HG02973 (cell line): ENCODE measurements around the gene RAB3IL1.
"Not testable (repeated sequence)": the region's sequence is repeated elsewhere in the genome, so short reads cannot be mapped to it uniquely, and the experiment has no call there.

ENCODE experiments used
- ATAC-seq: cut with Tn5 transposase; IDR thresholded peaks from one replicate; pipeline ENCODE4 v1.9.1; 2021; ENCODE audit warnings: moderate library complexity; ENCODE audit not compliant: unreplicated experiment

RAB3IL1 gene, protein sequence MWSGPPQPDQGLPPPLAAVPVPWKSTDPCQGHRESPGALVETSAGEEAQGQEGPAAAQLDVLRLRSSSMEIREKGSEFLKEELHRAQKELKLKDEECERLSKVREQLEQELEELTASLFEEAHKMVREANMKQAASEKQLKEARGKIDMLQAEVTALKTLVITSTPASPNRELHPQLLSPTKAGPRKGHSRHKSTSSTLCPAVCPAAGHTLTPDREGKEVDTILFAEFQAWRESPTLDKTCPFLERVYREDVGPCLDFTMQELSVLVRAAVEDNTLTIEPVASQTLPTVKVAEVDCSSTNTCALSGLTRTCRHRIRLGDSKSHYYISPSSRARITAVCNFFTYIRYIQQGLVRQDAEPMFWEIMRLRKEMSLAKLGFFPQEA

GRCh38 chr11:61917334-61918109, at the start of gene RAB3IL1:
Gene RAB3IL1 (minus strand): TSS chr11:61917566. CDS start chr11:61917367, 199 bp downstream.
- ATAC-seq: no peak

GRCh38 chr11:61966734-61967115, 49.4 kb upstream of the RAB3IL1 start:
- no peak for ATAC-seq

- not testable (repeated sequence) for ATAC-seq
Observed at GRCh38 chr11:61964666-61965271, 47.4 kb upstream of the RAB3IL1 start.

DNA sequence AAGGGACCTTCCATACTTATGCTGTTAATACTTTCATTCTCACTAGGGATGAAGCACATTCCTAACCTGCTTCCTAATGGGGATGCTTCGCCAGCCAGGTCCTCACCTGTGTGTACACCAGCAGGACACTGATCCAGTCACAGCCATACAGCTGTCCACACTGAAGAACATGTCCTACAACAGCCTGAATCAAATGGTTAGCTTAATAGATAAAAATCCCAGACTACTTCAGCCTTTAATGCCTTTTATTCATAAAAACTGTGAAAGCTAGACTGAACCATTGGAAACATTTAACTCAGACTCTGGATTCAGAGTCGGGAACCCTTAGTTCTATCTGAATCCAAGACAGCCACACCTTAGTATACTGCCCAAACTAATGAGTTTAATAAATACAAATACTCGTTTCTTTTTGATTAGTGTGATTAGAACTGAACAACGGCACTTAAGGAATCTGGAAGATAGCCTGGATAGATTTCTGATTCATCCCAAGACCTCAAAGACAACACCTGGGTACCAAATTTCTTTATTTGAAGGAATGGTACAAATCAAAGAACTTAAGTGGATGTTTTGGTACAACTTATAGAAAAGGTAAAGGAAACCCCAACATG, 46.8 kb upstream of the RAB3IL1 start:
- no peak for ATAC-seq

GRCh38 chr11:61963282-61964057, 46.1 kb upstream of the RAB3IL1 start:
- no peak for ATAC-seq

GRCh38 chr11:61963016-61963281, 45.6 kb upstream of the RAB3IL1 start:
- no peak for ATAC-seq

- ATAC-seq: no peak
Observed at GRCh38 chr11:61962213-61963015, 45.0 kb upstream of the RAB3IL1 start.

DNA sequence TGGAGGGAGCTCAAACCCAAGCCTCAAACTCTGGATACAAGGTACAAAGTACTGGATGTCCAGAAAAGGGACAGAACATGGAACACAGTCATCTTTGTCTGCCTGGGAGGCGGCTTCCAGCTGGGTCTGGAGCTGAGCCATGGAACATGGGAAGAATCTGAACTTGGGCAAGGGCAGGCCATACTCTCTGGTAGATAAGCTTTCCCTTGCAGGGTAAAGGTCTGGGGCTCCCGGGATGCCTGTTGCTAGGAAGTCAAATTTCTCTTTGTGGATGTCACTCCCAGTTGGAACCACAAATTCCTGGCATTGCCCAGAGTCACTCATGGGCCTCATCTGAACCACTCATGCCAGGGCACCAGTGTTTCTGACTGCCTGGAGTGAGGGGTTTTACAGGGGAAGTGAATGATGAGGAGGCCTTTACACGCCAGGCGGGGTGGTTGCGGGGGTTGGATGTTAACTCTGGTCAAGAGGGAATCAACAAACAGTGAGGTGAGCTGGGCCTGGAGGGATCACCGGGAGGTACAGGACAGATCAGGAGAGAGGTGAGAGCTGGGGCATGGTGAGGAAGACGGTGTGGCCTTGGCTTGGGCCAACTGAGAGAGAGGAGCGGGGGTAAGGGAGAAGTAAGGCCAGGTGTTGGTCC, 44.3 kb upstream of the RAB3IL1 start:
- ATAC-seq: no peak

GRCh38 chr11:61960532-61960931, 43.2 kb upstream of the RAB3IL1 start:
- no peak for ATAC-seq

GRCh38 chr11:61959678-61960077, 42.3 kb upstream of the RAB3IL1 start:
- no peak for ATAC-seq

- ATAC-seq: no peak
Observed at GRCh38 chr11:61959114-61959513, 41.7 kb upstream of the RAB3IL1 start.

DNA sequence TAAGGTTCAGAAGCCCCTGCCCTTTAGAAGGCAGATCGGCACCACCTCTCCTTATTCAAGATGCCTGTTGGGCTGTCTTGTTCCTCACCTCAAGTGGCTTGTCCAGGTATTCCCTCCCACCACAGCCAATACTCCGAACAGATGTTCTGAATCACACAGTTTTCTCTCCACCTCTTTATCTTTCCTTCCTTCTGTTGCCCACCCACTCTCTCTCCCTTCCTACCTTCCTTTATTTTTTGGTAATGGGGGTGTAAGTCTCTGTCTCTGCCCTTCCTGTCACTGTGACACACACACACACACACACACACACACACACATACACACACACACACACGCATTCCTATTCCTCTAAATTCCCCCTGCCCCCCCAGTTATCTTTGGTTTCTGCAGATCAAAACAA, 41.2 kb upstream of the RAB3IL1 start:
- ATAC-seq: no peak

- no peak for ATAC-seq
Observed at GRCh38 chr11:61957021-61957770, 39.8 kb upstream of the RAB3IL1 start.

DNA sequence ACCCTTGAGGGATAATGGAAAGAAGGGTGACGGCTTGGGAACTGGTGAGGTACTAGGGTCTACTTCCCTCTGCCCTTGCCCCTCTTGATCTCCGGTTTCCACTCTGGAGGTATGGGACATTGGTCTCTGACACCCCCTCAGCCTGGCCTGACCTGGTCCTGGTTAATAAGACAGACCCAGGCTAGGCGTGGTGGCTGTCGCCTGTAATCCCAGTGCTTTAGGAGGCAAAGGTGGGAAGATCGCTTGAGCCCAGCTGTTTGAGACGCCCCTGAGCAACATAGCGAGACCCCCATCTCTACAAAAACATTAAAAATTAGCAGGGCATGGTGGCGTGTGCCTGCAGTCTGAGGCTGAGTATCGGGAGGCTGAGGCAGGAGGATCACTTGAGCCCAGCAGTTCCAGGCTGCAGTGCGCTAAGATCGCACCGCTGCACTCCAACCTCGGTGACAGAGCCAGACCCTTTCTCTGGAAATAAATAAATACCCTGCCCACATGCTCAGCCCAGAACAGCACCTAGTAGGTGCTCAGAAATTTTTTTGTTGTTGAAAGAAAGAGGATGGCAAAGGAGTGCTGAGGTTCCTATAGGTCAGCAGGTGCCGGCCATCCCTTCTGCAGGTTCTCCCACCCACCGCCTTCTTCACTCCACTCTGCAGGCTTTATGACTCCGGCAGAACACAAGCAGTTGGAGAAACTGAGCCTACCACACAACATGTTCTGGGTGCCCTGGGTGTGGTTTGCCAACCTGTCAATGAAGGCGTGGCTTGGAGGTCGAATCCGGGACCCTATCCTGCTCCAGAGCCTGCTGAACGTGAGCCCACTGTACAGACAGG, 39.0 kb upstream of the RAB3IL1 start:
- ATAC-seq: no peak

GRCh38 chr11:61955422-61956135, 38.2 kb upstream of the RAB3IL1 start:
- no peak for ATAC-seq

GRCh38 chr11:61954851-61955421, 37.6 kb upstream of the RAB3IL1 start:
- ATAC-seq: no peak
